ENCODE results near the gene ADAM22.

ADAM22 gene

GRCh38 chr7:88015309-88015708, 81.3 kb downstream of the ADAM22 start:
- TF ChIP-seq TAF1 (IDR thresholded peaks at IDR 0.05; ENCODE audit: borderline replicate concordance, insufficient read depth, low read length) (no peak), REST (IDR thresholded peaks at IDR 0.05; ENCODE audit: insufficient read depth in 1 of 2, low read depth in 2 of 2, low read length in 2 of 2) (no peak), SIN3A (IDR thresholded peaks at IDR 0.05; ENCODE audit: borderline replicate concordance, insufficient read depth, low read length) (no peak), POLR2AphosphoS5 (IDR thresholded peaks at IDR 0.05; ENCODE audit: low read depth, low read length) (no peak), FOXP2 (optimal IDR thresholded peaks at IDR 0.05; ENCODE audit: borderline replicate concordance, extremely low read depth, extremely low read length, insufficient read depth) (no peak)

- TF ChIP-seq SIN3A (IDR thresholded peaks at IDR 0.05; ENCODE audit: borderline replicate concordance, insufficient read depth, low read length), result no peak
- no peak for TF ChIP-seq FOXP2 (optimal IDR thresholded peaks at IDR 0.05; ENCODE audit: borderline replicate concordance, extremely low read depth, extremely low read length, insufficient read depth)
- TF ChIP-seq POLR2AphosphoS5 (IDR thresholded peaks at IDR 0.05; ENCODE audit: low read depth, low read length), result no peak
- TF ChIP-seq REST (IDR thresholded peaks at IDR 0.05; ENCODE audit: insufficient read depth in 1 of 2, low read depth in 2 of 2, low read length in 2 of 2), result no peak
- no peak for TF ChIP-seq TAF1 (IDR thresholded peaks at IDR 0.05; ENCODE audit: borderline replicate concordance, insufficient read depth, low read length)
Measured at GRCh38 chr7:88018501-88018900, 84.5 kb downstream of the ADAM22 start.

GRCh38 chr7:88020953-88021665, 87.1 kb downstream of the ADAM22 start:
- TF ChIP-seq FOXP2 (optimal IDR thresholded peaks at IDR 0.05; ENCODE audit: borderline replicate concordance, extremely low read depth, extremely low read length, insufficient read depth) (no peak), REST (IDR thresholded peaks at IDR 0.05; ENCODE audit: insufficient read depth in 1 of 2, low read depth in 2 of 2, low read length in 2 of 2) (no peak), SIN3A (IDR thresholded peaks at IDR 0.05; ENCODE audit: borderline replicate concordance, insufficient read depth, low read length) (no peak), TAF1 (IDR thresholded peaks at IDR 0.05; ENCODE audit: borderline replicate concordance, insufficient read depth, low read length) (no peak), POLR2AphosphoS5 (IDR thresholded peaks at IDR 0.05; ENCODE audit: low read depth, low read length) (no peak)

- TF ChIP-seq REST (IDR thresholded peaks at IDR 0.05; ENCODE audit: insufficient read depth in 1 of 2, low read depth in 2 of 2, low read length in 2 of 2) (no peak), FOXP2 (optimal IDR thresholded peaks at IDR 0.05; ENCODE audit: borderline replicate concordance, extremely low read depth, extremely low read length, insufficient read depth) (no peak), SIN3A (IDR thresholded peaks at IDR 0.05; ENCODE audit: borderline replicate concordance, insufficient read depth, low read length) (no peak), POLR2AphosphoS5 (IDR thresholded peaks at IDR 0.05; ENCODE audit: low read depth, low read length) (no peak), TAF1 (IDR thresholded peaks at IDR 0.05; ENCODE audit: borderline replicate concordance, insufficient read depth, low read length) (no peak)
Measured at GRCh38 chr7:88027724-88028123, 93.7 kb downstream of the ADAM22 start.

Measured in PFSK-1 (cell line).